Vagina (tissue), 2 donors: Measurements from ENCODE around the gene GJC2. TPM values are rescaled to one million over a fixed set of nuclear protein-coding genes. Genes with fewer than 3 reads are reported as not detected.

ENCODE experiments used
- DNase-seq, 2 donors: peaks; one replicate each; pipeline ENCODE4 v3.0.0-alpha.2; 2017; ENCODE audit errors: extremely low spot score in 2 of 2
- H3K27ac ChIP-seq: fragments of 200-600 bp; sonication (generic); one replicate; pipeline ENCODE4 v1.5.1; 2019
- H3K27me3 ChIP-seq: fragments of 200-600 bp; sonication (generic); one replicate; pipeline ENCODE4 v1.5.1; 2019
- H3K36me3 ChIP-seq, 2 donors: fragments of 200-600 bp; sonication (generic); one replicate each; pipeline ENCODE4 v1.5.1; 2017 to 2019
- H3K4me1 ChIP-seq: fragments of 200-600 bp; sonication (generic); one replicate; pipeline ENCODE4 v1.5.1; 2019
- H3K4me3 ChIP-seq, 2 donors: fragments of 200-600 bp; sonication (generic); 1 replicate in 1 of 2; 2 replicates in 1 of 2; pipeline ENCODE4 v1.5.1; 2016 to 2019
- H3K9me3 ChIP-seq: fragments of 200-600 bp; sonication (generic); one replicate; pipeline ENCODE4 v1.5.1; 2019
- CTCF ChIP-seq, 3 experiments: fragments of 450-650 bp in 2 of 3; fragments of 200-600 bp in 1 of 3; sonication (generic) in 1 of 3; IDR thresholded peaks; one replicate each; pipeline ENCODE4 v1.5.1; 2017 to 2019; ENCODE audit warnings: antibody characterized with exemption in 3 of 3, mild to moderate bottlenecking in 2 of 3, moderate library complexity in 2 of 3
- POLR2A ChIP-seq, 2 donors: fragments of 450-650 bp; IDR thresholded peaks; one replicate each; pipeline ENCODE4 v1.6.1; 2017; ENCODE audit warnings: antibody characterized with exemption in 2 of 2, mild to moderate bottlenecking in 2 of 2, moderate library complexity in 2 of 2
- POLR2AphosphoS5 ChIP-seq, 2 donors: sonication (generic); formaldehyde crosslinking; IDR thresholded peaks; one replicate each; pipeline ENCODE4 v1.9.0; 2017; ENCODE audit warnings: antibody characterized with exemption in 2 of 2, mild to moderate bottlenecking in 2 of 2, low read depth in 1 of 2; ENCODE audit not compliant: insufficient read depth in 1 of 2
- intact Hi-C: fragments of 100-400 bp; cut with DNase I; formaldehyde crosslinking; loops from one replicate; pipeline ENCODE4 v1.15.1; 2023
- total RNA-seq: library from RNA; depleted of rRNA; stranded (reverse); fragments of >200 nt; gene quantifications from one replicate; pipeline ENCODE4 v1.2.3, GENCODE V29; 2016

The GJC2 gene
- total RNA-seq, 1 donor from 2014 or later = 4.4 TPM

- H3K4me3 ChIP-seq = no peak overlapping the region
- no peak for DNase-seq
- no peaks in the 10 kb centered on the region for H3K9me3 ChIP-seq
- TF ChIP-seq CTCF (IDR thresholded peaks at IDR 0.05) (no peak), POLR2A (IDR thresholded peaks at IDR 0.05) (no peak), POLR2AphosphoS5 (IDR thresholded peaks at IDR 0.05; ENCODE audit: insufficient read depth in 1 of 2, low read depth in 1 of 2) (no peak)
- intact Hi-C loops = no loop called here
- no peak overlapping the region for H3K27ac ChIP-seq
- no peaks in the 10 kb centered on the region for H3K27me3 ChIP-seq
- H3K36me3 ChIP-seq = no peaks in the 10 kb centered on the region
- H3K4me1 ChIP-seq = peaks cover 39% of the 10 kb centered on the region
These were observed 5.2 kb downstream of the GJC2 start for GRCh38 chr1:228154670-228155571.

- intact Hi-C loops = no loop called here
These were observed 6.1 kb downstream of the GJC2 start for GRCh38 chr1:228155596-228156514.

GRCh38 chr1:228156515-228156881 is 6.8 kb downstream of the GJC2 start:
- no peak overlapping the region for H3K4me3 ChIP-seq
- DNase-seq = no peak
- no peaks in the 10 kb centered on the region for H3K9me3 ChIP-seq
- H3K36me3 ChIP-seq = no peaks in the 10 kb centered on the region
- H3K4me1 ChIP-seq = peaks cover 29% of the 10 kb centered on the region
- H3K27me3 ChIP-seq = no peaks in the 10 kb centered on the region
- intact Hi-C loops = no loop called here
- TF ChIP-seq POLR2AphosphoS5 (IDR thresholded peaks at IDR 0.05; ENCODE audit: insufficient read depth in 1 of 2, low read depth in 1 of 2) (no peak), CTCF (IDR thresholded peaks at IDR 0.05) (no peak), POLR2A (IDR thresholded peaks at IDR 0.05) (no peak)
- no peak overlapping the region for H3K27ac ChIP-seq

More at GRCh38 chr1:228155596-228156514, 6.1 kb downstream of the GJC2 start:
- Histone ChIP-seq H3K36me3 (no peaks in the 10 kb centered on the region), H3K4me1 (peaks cover 30% of the 10 kb centered on the region), H3K27me3 (no peaks in the 10 kb centered on the region), H3K9me3 (no peaks in the 10 kb centered on the region), H3K27ac (no peak overlapping the region), H3K4me3 (no peak overlapping the region)
- TF ChIP-seq POLR2AphosphoS5 (IDR thresholded peaks at IDR 0.05; ENCODE audit: insufficient read depth in 1 of 2, low read depth in 1 of 2) (no peak), CTCF (IDR thresholded peaks at IDR 0.05) (no peak), POLR2A (IDR thresholded peaks at IDR 0.05) (no peak)
- DNase-seq = no peak

- TF ChIP-seq POLR2A (IDR thresholded peaks at IDR 0.05) = no peak
- TF ChIP-seq POLR2AphosphoS5 (IDR thresholded peaks at IDR 0.05; ENCODE audit: insufficient read depth in 1 of 2, low read depth in 1 of 2) = no peak
- no peak for TF ChIP-seq CTCF (IDR thresholded peaks at IDR 0.05)
These were observed 7.4 kb downstream of the GJC2 start for GRCh38 chr1:228156941-228157728.

More at GRCh38 chr1:228156941-228157728, 7.4 kb downstream of the GJC2 start:
- no peaks in the 10 kb centered on the region for H3K36me3 ChIP-seq
- H3K4me1 ChIP-seq = peaks cover 30% of the 10 kb centered on the region
- no peaks in the 10 kb centered on the region for H3K9me3 ChIP-seq
- H3K4me3 ChIP-seq = no peak overlapping the region
- no peak for DNase-seq
- H3K27me3 ChIP-seq = no peaks in the 10 kb centered on the region
- intact Hi-C loops = no loop called here
- H3K27ac ChIP-seq = no peak overlapping the region
